HG02763 (cell line): ENCODE data around the gene KCTD5.
A peak's percentile ranks its signal among the peaks of the same experiment; 100 is the strongest.
"Not testable (repeated sequence)": the region's sequence is repeated elsewhere in the genome, so short reads cannot be mapped to it uniquely, and the experiment has no call there.

ENCODE experiments used
- ATAC-seq: cut with Tn5 transposase; IDR thresholded peaks from one replicate; pipeline ENCODE4 v1.9.1; 2021; ENCODE audit warnings: mild to moderate bottlenecking, moderate library complexity; ENCODE audit not compliant: unreplicated experiment

The KCTD5 gene

GRCh38 chr16:2671741-2672140 is 10.6 kb upstream of the KCTD5 start:
- ATAC-seq = no peak

GRCh38 chr16:2673066-2673999 is 9.0 kb upstream of the KCTD5 start:
- ATAC-seq = peak; percentile 91

GRCh38 chr16:2675021-2675420 is 7.3 kb upstream of the KCTD5 start:
- no peak for ATAC-seq

GRCh38 chr16:2675714-2676113 is 6.6 kb upstream of the KCTD5 start:
- ATAC-seq = no peak

- ATAC-seq = not testable (repeated sequence)
Measured at GRCh38 chr16:2676937-2677336, 5.4 kb upstream of the KCTD5 start.

- ATAC-seq = not testable (repeated sequence)
Measured at GRCh38 chr16:2678206-2678965, 3.9 kb upstream of the KCTD5 start.

- not testable (repeated sequence) for ATAC-seq
Measured at GRCh38 chr16:2679902-2680301, 2.4 kb upstream of the KCTD5 start.

- not testable (repeated sequence) for ATAC-seq
Measured at GRCh38 chr16:2680360-2680759, 2.0 kb upstream of the KCTD5 start.

- ATAC-seq = not testable (repeated sequence)
Measured at GRCh38 chr16:2683041-2683440, 718 bp downstream of the KCTD5 start.

- ATAC-seq = peak; percentile 31
Measured at GRCh38 chr16:2686075-2686474, 3.8 kb downstream of the KCTD5 start.

- peak; percentile 48 for ATAC-seq
Measured at GRCh38 chr16:2686912-2687507, 4.7 kb downstream of the KCTD5 start.

- ATAC-seq = no peak
Measured at GRCh38 chr16:2687531-2688308, 5.4 kb downstream of the KCTD5 start.

- not testable (repeated sequence) for ATAC-seq
Measured at GRCh38 chr16:2689422-2689821, 7.1 kb downstream of the KCTD5 start.

GRCh38 chr16:2689968-2690801 is 7.9 kb downstream of the KCTD5 start:
- no peak for ATAC-seq

- no peak for ATAC-seq
Measured at GRCh38 chr16:2690852-2691251, 8.5 kb downstream of the KCTD5 start.

- ATAC-seq = no peak
Measured at GRCh38 chr16:2691491-2692248, 9.3 kb downstream of the KCTD5 start.

GRCh38 chr16:2692251-2692947 is 10.1 kb downstream of the KCTD5 start:
- no peak for ATAC-seq

GRCh38 chr16:2692948-2693651 is 10.8 kb downstream of the KCTD5 start:
- no peak for ATAC-seq
